ENCODE results near the gene CACNG5. TPM values are rescaled to one million over a fixed set of nuclear protein-coding genes. Genes with fewer than 3 reads are reported as not detected.

The CACNG5 gene
- total RNA-seq, 1 donor = not detected

- DNase-seq (ENCODE audit: low read depth) = no peak
- TF ChIP-seq CTCF (IDR thresholded peaks at IDR 0.05; ENCODE audit: insufficient read depth, low read length) = no peak
- H3K4me3 ChIP-seq (ENCODE audit: low read depth, low read length) = no peak overlapping the region
These were observed 30.2 kb downstream of the CACNG5 start for GRCh38 chr17:66865151-66865550.

- no peak for TF ChIP-seq CTCF (IDR thresholded peaks at IDR 0.05; ENCODE audit: insufficient read depth, low read length)
- DNase-seq (ENCODE audit: low read depth) = no peak
These were observed 39.0 kb downstream of the CACNG5 start for GRCh38 chr17:66873962-66874361.

GRCh38 chr17:66884931-66885330 lies 50.0 kb downstream of the CACNG5 start:
- no peak for TF ChIP-seq CTCF (IDR thresholded peaks at IDR 0.05; ENCODE audit: insufficient read depth, low read length)
- no peak for DNase-seq (ENCODE audit: low read depth)
- no peak overlapping the region for H3K4me3 ChIP-seq (ENCODE audit: low read depth, low read length)

More at GRCh38 chr17:66873962-66874361, 39.0 kb downstream of the CACNG5 start:
- no peak overlapping the region for H3K4me3 ChIP-seq (ENCODE audit: low read depth, low read length)

GRCh38 chr17:66885417-66885816 lies 50.5 kb downstream of the CACNG5 start:
- no peak overlapping the region for H3K4me3 ChIP-seq (ENCODE audit: low read depth, low read length)
- TF ChIP-seq CTCF (IDR thresholded peaks at IDR 0.05; ENCODE audit: insufficient read depth, low read length) = no peak
- no peak for DNase-seq (ENCODE audit: low read depth)

GRCh38 chr17:66889480-66890230 lies 54.7 kb downstream of the CACNG5 start:
- no peak overlapping the region for H3K4me3 ChIP-seq (ENCODE audit: low read depth, low read length)
- no peak for DNase-seq (ENCODE audit: low read depth)
- no peak for TF ChIP-seq CTCF (IDR thresholded peaks at IDR 0.05; ENCODE audit: insufficient read depth, low read length)

GRCh38 chr17:66892246-66892645 lies 57.3 kb downstream of the CACNG5 start:
- no peak overlapping the region for H3K4me3 ChIP-seq (ENCODE audit: low read depth, low read length)
- TF ChIP-seq CTCF (IDR thresholded peaks at IDR 0.05; ENCODE audit: insufficient read depth, low read length) = no peak
- peak; percentile 2 for DNase-seq (ENCODE audit: low read depth)

- no peak for DNase-seq (ENCODE audit: low read depth)
- no peak for TF ChIP-seq CTCF (IDR thresholded peaks at IDR 0.05; ENCODE audit: insufficient read depth, low read length)
- no peak overlapping the region for H3K4me3 ChIP-seq (ENCODE audit: low read depth, low read length)
These were observed 58.5 kb downstream of the CACNG5 start for GRCh38 chr17:66893382-66893781.

All from fibroblast of the aortic adventitia (primary cell).